HFFc6 (cell line): Measurements from ENCODE around the gene XPNPEP1. TPM values are rescaled to one million over a fixed set of nuclear protein-coding genes. Genes with fewer than 3 reads are reported as not detected.

Source experiments
- DNase-seq: peaks from one replicate; pipeline ENCODE4 v3.0.0-alpha.2; 2018
- H3K27ac Mint-ChIP-seq: 2 replicates; pipeline ENCODE4 v1.8.0; 2020; ENCODE audit warnings: mild to moderate bottlenecking, mixed read lengths
- H3K27me3 Mint-ChIP-seq: 2 replicates; pipeline ENCODE4 v1.8.0; 2021; ENCODE audit warnings: mild to moderate bottlenecking, moderate library complexity, mixed read lengths; ENCODE audit not compliant: insufficient read depth
- H3K36me3 Mint-ChIP-seq: 2 replicates; pipeline ENCODE4 v1.8.0; 2021; ENCODE audit warnings: low read depth, mixed read lengths
- H3K4me1 Mint-ChIP-seq: 2 replicates; pipeline ENCODE4 v1.8.0; 2020; ENCODE audit warnings: low read depth, mixed read lengths
- H3K4me3 Mint-ChIP-seq: 2 replicates; pipeline ENCODE4 v1.8.0; 2020; ENCODE audit warnings: mild to moderate bottlenecking, moderate library complexity, mixed read lengths
- H3K9me3 Mint-ChIP-seq: 2 replicates; pipeline ENCODE4 v1.8.0; 2020; ENCODE audit warnings: mild to moderate bottlenecking, mixed read lengths
- CTCF ChIP-seq: fragments of 200-600 bp; sonication (generic); IDR thresholded peaks from 2 replicates; pipeline ENCODE4 v1.5.0; 2021; ENCODE audit warnings: antibody characterized with exemption, mild to moderate bottlenecking
- total RNA-seq, 6 experiments: library from RNA; stranded (reverse); fragmentation: NEBNext Ultra II Directional; extraction: Animal tissue kit (Norgen Biotek cat#: 25700); gene quantifications; 2 replicates in 1 of 6; 3 replicates in 5 of 6; pipeline ENCODE4 v1.2.3, GENCODE V29; 2021

Gene XPNPEP1
- total RNA-seq, 6 experiments from 2014 or later: 54.1 to 62.7 (median 58.9) TPM

GRCh38 chr10:109820620-109821405 lies 102.5 kb downstream of the XPNPEP1 start:
- Mint-ChIP-seq H3K36me3 (no peaks in the 10 kb centered on the region), H3K27me3 (peaks cover 2% of the 10 kb centered on the region), H3K9me3 (no peaks in the 10 kb centered on the region), H3K4me3 (no peak overlapping the region), H3K27ac (no peak overlapping the region), H3K4me1 (no peaks in the 10 kb centered on the region)
- no peak for TF ChIP-seq CTCF
- no peak for DNase-seq

GRCh38 chr10:109819807-109820206 lies 103.5 kb downstream of the XPNPEP1 start:
- TF ChIP-seq CTCF: no peak

More at GRCh38 chr10:109819807-109820206, 103.5 kb downstream of the XPNPEP1 start:
- no peak overlapping the region for H3K4me3 Mint-ChIP-seq
- no peak for DNase-seq
- no peaks in the 10 kb centered on the region for H3K36me3 Mint-ChIP-seq
- no peaks in the 10 kb centered on the region for H3K4me1 Mint-ChIP-seq
- H3K9me3 Mint-ChIP-seq: no peaks in the 10 kb centered on the region
- H3K27ac Mint-ChIP-seq: no peak overlapping the region
- H3K27me3 Mint-ChIP-seq: peaks cover 2% of the 10 kb centered on the region

Other genes with a start within 250 kb of the XPNPEP1 start
- gene ADD3, start 84.5 kb upstream of the XPNPEP1 start, total RNA-seq: 10 to 100 TPM; 46.4 to 57.4 (median 51.5) TPM